WTC11 (cell line): ENCODE results near the gene ZNF654. TPM values are rescaled to one million over a fixed set of nuclear protein-coding genes. Genes with fewer than 3 reads are reported as not detected.

Source experiments
- ATAC-seq: fragments of 200-7000 bp; cut with Tn5 transposase; 2 replicates; pipeline ENCODE4 v1.10.0; 2021; ENCODE audit warnings: mild to moderate bottlenecking, moderate library complexity
- CTCF ChIA-PET: fragments of 300-600 bp; sonication (Branson Sonifier 250); formaldehyde crosslinking; loops from one replicate; lab custom pipeline; 2021; ENCODE audit warnings: antibody characterized with exemption; lab: Charles Lee
- POLR2A ChIA-PET: fragments of 350-600 bp; sonication (Branson Sonifier 250); formaldehyde crosslinking; loops from one replicate; lab custom pipeline; 2021; ENCODE audit warnings: antibody characterized with exemption; lab: Charles Lee
- DNase-seq: peaks from one replicate; pipeline ENCODE4 v3.0.0; 2021; ENCODE audit warnings: low spot score
- H3K27ac Mint-ChIP-seq: 2 replicates; pipeline ENCODE4 v1.8.0; 2021; ENCODE audit warnings: mixed read lengths
- H3K27me3 Mint-ChIP-seq: 2 replicates; pipeline ENCODE4 v1.8.0; 2021; ENCODE audit warnings: low read depth, mild to moderate bottlenecking, moderate library complexity, mixed read lengths
- H3K36me3 Mint-ChIP-seq: 2 replicates; pipeline ENCODE4 v1.8.0; 2021; ENCODE audit warnings: mixed read lengths
- H3K4me1 Mint-ChIP-seq: 2 replicates; pipeline ENCODE4 v1.8.0; 2022; ENCODE audit warnings: mixed read lengths
- H3K4me3 Mint-ChIP-seq: 2 replicates; pipeline ENCODE4 v1.8.0; 2021; ENCODE audit warnings: mild to moderate bottlenecking, moderate library complexity, mixed read lengths
- H3K9me3 Mint-ChIP-seq: 2 replicates; pipeline ENCODE4 v1.8.0; 2021; ENCODE audit warnings: mixed read lengths
- CBFB ChIP-seq: sonication (generic); formaldehyde crosslinking; IDR thresholded peaks from 2 replicates; pipeline ENCODE4 v1.8.1; 2022; ENCODE audit warnings: mild to moderate bottlenecking, low read depth, missing genetic modification reagents
- CREM ChIP-seq: sonication (generic); formaldehyde crosslinking; IDR thresholded peaks from 2 replicates; pipeline ENCODE4 v1.8.1; 2022; ENCODE audit warnings: mild to moderate bottlenecking, missing genetic modification reagents, moderate library complexity
- EMX1 ChIP-seq: fragments of 250-450 bp; sonication (Bioruptor Pico); IDR thresholded peaks from 2 replicates; pipeline ENCODE4 v1.8.0; 2021; ENCODE audit warnings: mild to moderate bottlenecking
- GABPB1 ChIP-seq: sonication (generic); formaldehyde crosslinking; IDR thresholded peaks from 2 replicates; pipeline ENCODE4 v1.8.1; 2023; ENCODE audit warnings: mild to moderate bottlenecking, missing genetic modification reagents
- JAZF1 ChIP-seq: fragments of 250-450 bp; sonication (Bioruptor Pico); IDR thresholded peaks from 2 replicates; pipeline ENCODE4 v1.9.0; 2021; ENCODE audit warnings: moderate library complexity, mild to moderate bottlenecking, inconsistent platforms
- KAT7 ChIP-seq: sonication (generic); formaldehyde crosslinking; IDR thresholded peaks from 2 replicates; pipeline ENCODE4 v1.8.1; 2023; ENCODE audit warnings: missing genetic modification reagents, mild to moderate bottlenecking, borderline replicate concordance
- NFATC4 ChIP-seq: fragments of 250-450 bp; sonication (Bioruptor Pico); IDR thresholded peaks from 2 replicates; pipeline ENCODE4 v1.9.0; 2021; ENCODE audit warnings: mild to moderate bottlenecking
- NFE2L1 ChIP-seq: sonication (generic); formaldehyde crosslinking; IDR thresholded peaks from 2 replicates; pipeline ENCODE4 v1.8.1; 2023; ENCODE audit warnings: missing genetic modification reagents
- NR1H2 ChIP-seq: sonication (generic); formaldehyde crosslinking; IDR thresholded peaks from 2 replicates; pipeline ENCODE4 v1.9.0; 2021; ENCODE audit warnings: mild to moderate bottlenecking, moderate library complexity, missing genetic modification reagents
- NR3C1 ChIP-seq: sonication (generic); formaldehyde crosslinking; conservative IDR thresholded peaks from 2 replicates; pipeline ENCODE4 v1.8.1; 2023; ENCODE audit warnings: low read depth, mild to moderate bottlenecking, missing genetic modification reagents
- OVOL2 ChIP-seq: fragments of 250-450 bp; sonication (Bioruptor Pico); IDR thresholded peaks from 2 replicates; pipeline ENCODE4 v1.9.0; 2021; ENCODE audit warnings: mild to moderate bottlenecking, borderline replicate concordance
- SP1 ChIP-seq: sonication (generic); formaldehyde crosslinking; conservative IDR thresholded peaks from 2 replicates; pipeline ENCODE4 v1.8.1; 2022; ENCODE audit warnings: missing genetic modification reagents
- TCF7 ChIP-seq: sonication (generic); formaldehyde crosslinking; IDR thresholded peaks from 2 replicates; pipeline ENCODE4 v1.8.0; 2022; ENCODE audit warnings: mild to moderate bottlenecking, low read depth, missing genetic modification reagents, moderate library complexity
- TEAD1 ChIP-seq: sonication (generic); formaldehyde crosslinking; IDR thresholded peaks from 2 replicates; pipeline ENCODE4 v1.8.0; 2022; ENCODE audit warnings: mild to moderate bottlenecking, missing genetic modification reagents
- TP53 ChIP-seq: sonication (generic); formaldehyde crosslinking; IDR thresholded peaks from 2 replicates; pipeline ENCODE4 v1.8.1; 2023; ENCODE audit warnings: mild to moderate bottlenecking, missing genetic modification reagents
- ZBTB21 ChIP-seq: sonication (generic); formaldehyde crosslinking; IDR thresholded peaks from 2 replicates; pipeline ENCODE4 v1.8.1; 2023; ENCODE audit warnings: mild to moderate bottlenecking, missing genetic modification reagents, borderline replicate concordance
- ZNF138 ChIP-seq: sonication (generic); formaldehyde crosslinking; conservative IDR thresholded peaks from 2 replicates; pipeline ENCODE4 v1.8.1; 2022; ENCODE audit warnings: mild to moderate bottlenecking, moderate library complexity, missing genetic modification reagents
- ZNF671 ChIP-seq: fragments of 250-450 bp; sonication (Bioruptor Pico); IDR thresholded peaks from 2 replicates; pipeline ENCODE4 v1.8.0; 2021; ENCODE audit warnings: mild to moderate bottlenecking
- total RNA-seq: library from RNA; stranded (reverse); gene quantifications from 3 replicates; pipeline ENCODE4 v1.2.3, GENCODE V29; 2021
- TF ChIP-seq, protein P1 (sequence below): fragments of 250-450 bp; sonication (Bioruptor Pico); IDR thresholded peaks from 2 replicates; pipeline ENCODE4 v1.9.0; 2021; ENCODE audit warnings: mild to moderate bottlenecking, borderline replicate concordance
- TF ChIP-seq, protein P2 (sequence below): sonication (generic); formaldehyde crosslinking; IDR thresholded peaks from 2 replicates; pipeline ENCODE4 v1.8.0; 2022; ENCODE audit warnings: mild to moderate bottlenecking, missing genetic modification reagents
- TF ChIP-seq, protein P3 (sequence below): sonication (generic); formaldehyde crosslinking; IDR thresholded peaks from 2 replicates; pipeline ENCODE4 v1.8.1; 2022; ENCODE audit warnings: mild to moderate bottlenecking, moderate library complexity, missing genetic modification reagents
- TF ChIP-seq, protein P4 (sequence below): sonication (generic); formaldehyde crosslinking; IDR thresholded peaks from 2 replicates; pipeline ENCODE4 v1.8.0; 2022; ENCODE audit warnings: mild to moderate bottlenecking, missing genetic modification reagents
- TF ChIP-seq, protein P5 (sequence below): sonication (generic); formaldehyde crosslinking; IDR thresholded peaks from 2 replicates; pipeline ENCODE4 v1.8.1; 2023; ENCODE audit warnings: mild to moderate bottlenecking, missing genetic modification reagents, moderate library complexity
- TF ChIP-seq, protein P6 (sequence below): sonication (generic); formaldehyde crosslinking; conservative IDR thresholded peaks from 2 replicates; pipeline ENCODE4 v1.8.1; 2022; ENCODE audit warnings: mild to moderate bottlenecking, missing genetic modification reagents
- TF ChIP-seq, protein P7 (sequence below): sonication (generic); formaldehyde crosslinking; IDR thresholded peaks from 2 replicates; pipeline ENCODE4 v1.8.1; 2023; ENCODE audit warnings: mild to moderate bottlenecking, missing genetic modification reagents

ZNF654 gene
- total RNA-seq, 1 experiment from 2014 or later, result 7.0 TPM

DNA sequence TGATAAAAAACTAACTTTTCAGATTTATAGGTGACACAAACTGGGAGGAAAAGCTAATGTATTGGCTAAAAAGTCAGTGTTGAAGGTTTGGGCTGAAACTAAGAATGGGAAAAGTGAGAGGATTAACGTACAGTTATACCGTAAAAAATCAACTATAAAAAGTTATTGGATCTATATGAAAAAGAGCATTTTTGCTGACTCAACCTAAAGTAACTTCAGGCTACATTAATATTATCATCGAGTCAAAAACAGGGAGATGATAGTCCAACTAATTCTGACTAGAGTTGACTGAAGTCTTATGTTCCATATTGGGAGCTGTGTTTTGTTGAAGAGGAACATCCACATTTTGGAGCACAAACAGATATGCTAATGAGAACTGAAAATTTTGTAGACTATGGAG lies 19.9 kb downstream of the ZNF654 start (continued):
- TF ChIP-seq, protein P1, sequence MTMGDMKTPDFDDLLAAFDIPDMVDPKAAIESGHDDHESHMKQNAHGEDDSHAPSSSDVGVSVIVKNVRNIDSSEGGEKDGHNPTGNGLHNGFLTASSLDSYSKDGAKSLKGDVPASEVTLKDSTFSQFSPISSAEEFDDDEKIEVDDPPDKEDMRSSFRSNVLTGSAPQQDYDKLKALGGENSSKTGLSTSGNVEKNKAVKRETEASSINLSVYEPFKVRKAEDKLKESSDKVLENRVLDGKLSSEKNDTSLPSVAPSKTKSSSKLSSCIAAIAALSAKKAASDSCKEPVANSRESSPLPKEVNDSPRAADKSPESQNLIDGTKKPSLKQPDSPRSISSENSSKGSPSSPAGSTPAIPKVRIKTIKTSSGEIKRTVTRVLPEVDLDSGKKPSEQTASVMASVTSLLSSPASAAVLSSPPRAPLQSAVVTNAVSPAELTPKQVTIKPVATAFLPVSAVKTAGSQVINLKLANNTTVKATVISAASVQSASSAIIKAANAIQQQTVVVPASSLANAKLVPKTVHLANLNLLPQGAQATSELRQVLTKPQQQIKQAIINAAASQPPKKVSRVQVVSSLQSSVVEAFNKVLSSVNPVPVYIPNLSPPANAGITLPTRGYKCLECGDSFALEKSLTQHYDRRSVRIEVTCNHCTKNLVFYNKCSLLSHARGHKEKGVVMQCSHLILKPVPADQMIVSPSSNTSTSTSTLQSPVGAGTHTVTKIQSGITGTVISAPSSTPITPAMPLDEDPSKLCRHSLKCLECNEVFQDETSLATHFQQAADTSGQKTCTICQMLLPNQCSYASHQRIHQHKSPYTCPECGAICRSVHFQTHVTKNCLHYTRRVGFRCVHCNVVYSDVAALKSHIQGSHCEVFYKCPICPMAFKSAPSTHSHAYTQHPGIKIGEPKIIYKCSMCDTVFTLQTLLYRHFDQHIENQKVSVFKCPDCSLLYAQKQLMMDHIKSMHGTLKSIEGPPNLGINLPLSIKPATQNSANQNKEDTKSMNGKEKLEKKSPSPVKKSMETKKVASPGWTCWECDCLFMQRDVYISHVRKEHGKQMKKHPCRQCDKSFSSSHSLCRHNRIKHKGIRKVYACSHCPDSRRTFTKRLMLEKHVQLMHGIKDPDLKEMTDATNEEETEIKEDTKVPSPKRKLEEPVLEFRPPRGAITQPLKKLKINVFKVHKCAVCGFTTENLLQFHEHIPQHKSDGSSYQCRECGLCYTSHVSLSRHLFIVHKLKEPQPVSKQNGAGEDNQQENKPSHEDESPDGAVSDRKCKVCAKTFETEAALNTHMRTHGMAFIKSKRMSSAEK (CRISPR knock-in tag), result no peak
- TF ChIP-seq OVOL2 (CRISPR knock-in tag) (no peak), ZBTB21 (CRISPR knock-in tag) (no peak), CBFB (CRISPR knock-in tag) (no peak), NFE2L1 (CRISPR knock-in tag) (no peak)
- TF ChIP-seq, protein P2, sequence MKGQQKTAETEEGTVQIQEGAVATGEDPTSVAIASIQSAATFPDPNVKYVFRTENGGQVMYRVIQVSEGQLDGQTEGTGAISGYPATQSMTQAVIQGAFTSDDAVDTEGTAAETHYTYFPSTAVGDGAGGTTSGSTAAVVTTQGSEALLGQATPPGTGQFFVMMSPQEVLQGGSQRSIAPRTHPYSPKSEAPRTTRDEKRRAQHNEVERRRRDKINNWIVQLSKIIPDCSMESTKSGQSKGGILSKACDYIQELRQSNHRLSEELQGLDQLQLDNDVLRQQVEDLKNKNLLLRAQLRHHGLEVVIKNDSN (CRISPR knock-in tag), result no peak
- TF ChIP-seq, protein P3, sequence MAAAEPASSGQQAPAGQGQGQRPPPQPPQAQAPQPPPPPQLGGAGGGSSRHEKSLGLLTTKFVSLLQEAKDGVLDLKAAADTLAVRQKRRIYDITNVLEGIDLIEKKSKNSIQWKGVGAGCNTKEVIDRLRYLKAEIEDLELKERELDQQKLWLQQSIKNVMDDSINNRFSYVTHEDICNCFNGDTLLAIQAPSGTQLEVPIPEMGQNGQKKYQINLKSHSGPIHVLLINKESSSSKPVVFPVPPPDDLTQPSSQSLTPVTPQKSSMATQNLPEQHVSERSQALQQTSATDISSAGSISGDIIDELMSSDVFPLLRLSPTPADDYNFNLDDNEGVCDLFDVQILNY (CRISPR knock-in tag), result no peak

DNA sequence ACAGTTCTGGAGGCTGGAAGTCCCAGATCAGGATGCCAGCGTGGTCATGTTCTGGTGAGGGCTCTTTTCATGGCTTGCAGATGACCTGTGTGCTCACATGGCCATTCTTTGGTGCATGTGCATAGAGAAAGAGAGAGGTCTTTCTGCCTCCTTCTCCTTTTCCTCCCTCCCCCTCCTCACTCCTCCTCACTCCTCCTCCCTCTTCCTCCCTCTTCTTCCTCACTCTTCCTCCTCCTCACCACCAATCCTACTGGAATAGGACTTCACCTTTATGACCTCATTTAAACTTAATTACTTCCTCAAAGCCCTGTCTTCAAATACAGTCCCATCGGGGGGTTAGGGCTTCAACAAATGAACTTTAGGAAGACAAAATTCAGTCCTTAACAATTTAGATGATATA lies 23.8 kb downstream of the ZNF654 start:
- ATAC-seq, result no peak
- no peaks in the 10 kb centered on the region for H3K27me3 Mint-ChIP-seq
- TF ChIP-seq EMX1 (CRISPR knock-in tag), result no peak
- TF ChIP-seq, protein P4, sequence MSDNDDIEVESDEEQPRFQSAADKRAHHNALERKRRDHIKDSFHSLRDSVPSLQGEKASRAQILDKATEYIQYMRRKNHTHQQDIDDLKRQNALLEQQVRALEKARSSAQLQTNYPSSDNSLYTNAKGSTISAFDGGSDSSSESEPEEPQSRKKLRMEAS (CRISPR knock-in tag), result no peak
- TF ChIP-seq SP1 (CRISPR knock-in tag), result no peak
- TF ChIP-seq, protein P5, sequence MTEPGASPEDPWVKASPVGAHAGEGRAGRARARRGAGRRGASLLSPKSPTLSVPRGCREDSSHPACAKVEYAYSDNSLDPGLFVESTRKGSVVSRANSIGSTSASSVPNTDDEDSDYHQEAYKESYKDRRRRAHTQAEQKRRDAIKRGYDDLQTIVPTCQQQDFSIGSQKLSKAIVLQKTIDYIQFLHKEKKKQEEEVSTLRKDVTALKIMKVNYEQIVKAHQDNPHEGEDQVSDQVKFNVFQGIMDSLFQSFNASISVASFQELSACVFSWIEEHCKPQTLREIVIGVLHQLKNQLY (CRISPR knock-in tag), result no peak
- no peak for TF ChIP-seq ZNF138 (CRISPR knock-in tag)
- no peak for TF ChIP-seq KAT7 (CRISPR knock-in tag)
- TF ChIP-seq, protein P6, sequence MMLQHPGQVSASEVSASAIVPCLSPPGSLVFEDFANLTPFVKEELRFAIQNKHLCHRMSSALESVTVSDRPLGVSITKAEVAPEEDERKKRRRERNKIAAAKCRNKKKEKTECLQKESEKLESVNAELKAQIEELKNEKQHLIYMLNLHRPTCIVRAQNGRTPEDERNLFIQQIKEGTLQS (CRISPR knock-in tag), result no peak
- TF ChIP-seq, all 79 proteins: peak for 0
- no peak overlapping the region for H3K4me3 Mint-ChIP-seq
- no peak overlapping the region for H3K27ac Mint-ChIP-seq
- peaks cover 17% of the 10 kb centered on the region for H3K9me3 Mint-ChIP-seq
- peaks cover 18% of the 10 kb centered on the region for H3K4me1 Mint-ChIP-seq
- H3K36me3 Mint-ChIP-seq, result peaks cover 18% of the 10 kb centered on the region
- ChIA-PET POLR2A (no interaction called here), CTCF (no interaction called here)
- no peak for DNase-seq

DNA sequence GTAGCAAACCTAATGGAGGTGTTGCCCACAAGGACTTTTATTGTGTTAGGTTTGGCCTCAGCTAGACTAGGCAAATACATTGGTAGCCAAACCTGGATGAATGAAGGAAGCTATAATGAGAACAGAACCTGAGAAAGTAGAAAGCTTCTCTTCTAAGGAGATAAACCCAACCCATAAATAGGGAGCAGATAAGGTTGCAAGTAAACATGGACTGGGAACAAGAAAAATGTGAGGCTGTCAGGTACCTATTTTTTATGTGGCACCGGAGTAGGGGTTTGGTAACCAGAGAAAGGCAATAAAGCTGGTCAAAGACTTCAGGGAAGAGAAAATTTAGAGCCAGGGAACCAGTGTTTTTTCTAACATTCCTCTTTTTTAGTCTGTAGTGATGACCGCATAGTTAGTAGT lies 25.0 kb downstream of the ZNF654 start:
- ATAC-seq (no peak), DNase-seq (no peak)
- POLR2A ChIA-PET, result no interaction called here
- H3K9me3 Mint-ChIP-seq, result peaks cover 17% of the 10 kb centered on the region
- H3K4me3 Mint-ChIP-seq, result no peak overlapping the region
- TF ChIP-seq NR3C1 (CRISPR knock-in tag) (no peak), JAZF1 (CRISPR knock-in tag) (no peak), GABPB1 (CRISPR knock-in tag) (no peak), CBFB (CRISPR knock-in tag) (no peak), ZNF671 (CRISPR knock-in tag) (no peak), CREM (CRISPR knock-in tag) (no peak), TEAD1 (CRISPR knock-in tag) (no peak), NR1H2 (CRISPR knock-in tag) (no peak), KAT7 (CRISPR knock-in tag) (no peak), TP53 (CRISPR knock-in tag) (no peak), NFATC4 (CRISPR knock-in tag) (no peak), TCF7 (CRISPR knock-in tag) (no peak)
- TF ChIP-seq, protein P7, sequence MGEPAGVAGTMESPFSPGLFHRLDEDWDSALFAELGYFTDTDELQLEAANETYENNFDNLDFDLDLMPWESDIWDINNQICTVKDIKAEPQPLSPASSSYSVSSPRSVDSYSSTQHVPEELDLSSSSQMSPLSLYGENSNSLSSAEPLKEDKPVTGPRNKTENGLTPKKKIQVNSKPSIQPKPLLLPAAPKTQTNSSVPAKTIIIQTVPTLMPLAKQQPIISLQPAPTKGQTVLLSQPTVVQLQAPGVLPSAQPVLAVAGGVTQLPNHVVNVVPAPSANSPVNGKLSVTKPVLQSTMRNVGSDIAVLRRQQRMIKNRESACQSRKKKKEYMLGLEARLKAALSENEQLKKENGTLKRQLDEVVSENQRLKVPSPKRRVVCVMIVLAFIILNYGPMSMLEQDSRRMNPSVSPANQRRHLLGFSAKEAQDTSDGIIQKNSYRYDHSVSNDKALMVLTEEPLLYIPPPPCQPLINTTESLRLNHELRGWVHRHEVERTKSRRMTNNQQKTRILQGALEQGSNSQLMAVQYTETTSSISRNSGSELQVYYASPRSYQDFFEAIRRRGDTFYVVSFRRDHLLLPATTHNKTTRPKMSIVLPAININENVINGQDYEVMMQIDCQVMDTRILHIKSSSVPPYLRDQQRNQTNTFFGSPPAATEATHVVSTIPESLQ (CRISPR knock-in tag), result no peak
- TF ChIP-seq, protein P2 (CRISPR knock-in tag), result no peak
- H3K27ac Mint-ChIP-seq, result peak overlapping the region; percentile 6
- H3K27me3 Mint-ChIP-seq, result no peaks in the 10 kb centered on the region
- CTCF ChIA-PET, result interaction anchor here (1.2 kb wide), 1 partner anchor 29 kb away, joined by 3 read pairs; no protein-coding TSS in a partner anchor
- H3K36me3 Mint-ChIP-seq, result peaks cover 20% of the 10 kb centered on the region
- peaks cover 18% of the 10 kb centered on the region for H3K4me1 Mint-ChIP-seq
